CD4-positive, CD25-positive, alpha-beta regulatory T cell (primary cell): Measurements from ENCODE around the gene ERVV-1. TPM values are rescaled to one million over a fixed set of nuclear protein-coding genes. Genes with fewer than 3 reads are reported as not detected.

Experiments
- ATAC-seq, 2 donors: fragments of 150-1000 bp; cut with Tn5 transposase; one replicate each; pipeline ENCODE4 v1.10.0; 2021; ENCODE audit warnings: low read depth in 2 of 2, moderate number of reproducible peaks in 2 of 2, moderate library complexity in 1 of 2
- DNase-seq, 3 donors: peaks; one replicate each; pipeline versions ENCODE4 v3.0.0 to v3.0.0-alpha.2; 2012 to 2022; ENCODE audit warnings: mixed read lengths in 1 of 3
- H3K27ac ChIP-seq: one replicate; pipeline ENCODE4 v1.7.0; 2013; ENCODE audit warnings: mild to moderate bottlenecking, low read length; ENCODE audit not compliant: insufficient read depth, poor library complexity, severe bottlenecking
- H3K27me3 ChIP-seq: one replicate; pipeline ENCODE4 v1.7.0; 2013; ENCODE audit warnings: low read length; ENCODE audit not compliant: control insufficient read depth, insufficient read depth
- H3K36me3 ChIP-seq: one replicate; pipeline ENCODE4 v1.7.0; 2013; ENCODE audit warnings: mild to moderate bottlenecking, low read length, moderate library complexity; ENCODE audit not compliant: control insufficient read depth, insufficient read depth
- H3K4me1 ChIP-seq: 2 replicates; pipeline ENCODE4 v1.7.0; 2013; ENCODE audit warnings: mild to moderate bottlenecking, low read length; ENCODE audit not compliant: insufficient read depth, control insufficient read depth, poor library complexity, severe bottlenecking
- H3K4me3 ChIP-seq: one replicate; pipeline ENCODE4 v1.7.0; 2013; ENCODE audit warnings: low read depth, mild to moderate bottlenecking, low read length, moderate library complexity
- H3K9me3 ChIP-seq, 2 experiments: 1 replicate in 1 of 2; 2 replicates in 1 of 2; pipeline ENCODE4 v1.7.0; 2013; ENCODE audit warnings: low read length in 2 of 2, mild to moderate bottlenecking in 1 of 2, moderate library complexity in 1 of 2; ENCODE audit not compliant: control insufficient read depth in 2 of 2
- H3K27ac Mint-ChIP-seq, 3 donors: one replicate each; pipeline ENCODE4 v1.8.0; 2020 to 2022; ENCODE audit warnings: mild to moderate bottlenecking in 3 of 3, mixed read lengths in 3 of 3, moderate library complexity in 2 of 3
- H3K27me3 Mint-ChIP-seq: one replicate; pipeline ENCODE4 v1.8.0; 2022; ENCODE audit warnings: mild to moderate bottlenecking, mixed read lengths
- H3K36me3 Mint-ChIP-seq: one replicate; pipeline ENCODE4 v1.8.0; 2020; ENCODE audit warnings: mixed read lengths
- H3K4me1 Mint-ChIP-seq, 4 donors: one replicate each; pipeline ENCODE4 v1.8.0; 2020 to 2022; ENCODE audit warnings: mixed read lengths in 4 of 4, mild to moderate bottlenecking in 1 of 4
- H3K4me3 Mint-ChIP-seq, 4 donors: one replicate each; pipeline ENCODE4 v1.8.0; 2020 to 2022; ENCODE audit warnings: mild to moderate bottlenecking in 4 of 4, mixed read lengths in 4 of 4, moderate library complexity in 3 of 4
- H3K9me3 Mint-ChIP-seq, 7 donors: one replicate each; pipeline ENCODE4 v1.8.0; 2020 to 2022; ENCODE audit warnings: mixed read lengths in 7 of 7, mild to moderate bottlenecking in 3 of 7, moderate library complexity in 2 of 7
- polyA plus RNA-seq, 4 donors: library from polyadenylated mRNA; unstranded; fragments of 300-500 nt; fragmentation: Illumina TruSeq; gene quantifications; one replicate each; pipeline ENCODE4 v1.2.3, GENCODE V29; 2021
- total RNA-seq: library from RNA; stranded (reverse); gene quantifications from one replicate; pipeline ENCODE4 v1.2.3, GENCODE V29; 2022

Gene ERVV-1
- total and polyA plus RNA-seq, 5 donors from 2014 or later: not detected

DNA sequence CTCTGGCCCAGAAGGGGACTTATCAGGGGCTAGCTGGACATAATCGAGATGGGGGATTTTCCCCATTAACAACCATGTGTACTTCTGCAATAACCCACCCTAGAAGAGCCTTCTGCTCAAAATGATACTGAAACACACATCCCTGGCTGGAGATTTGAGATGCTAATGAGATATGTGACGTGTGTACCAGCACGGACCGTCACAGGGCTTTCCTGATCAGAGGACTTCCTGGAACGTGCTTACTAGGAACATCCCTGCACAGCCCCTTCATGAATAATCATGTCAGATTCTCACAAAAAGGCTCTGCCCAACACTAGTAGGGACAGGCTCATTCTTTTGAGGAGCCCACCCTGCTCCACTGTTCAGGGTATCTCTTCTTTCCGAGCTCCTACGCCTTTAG lies 6.5 kb upstream of the ERVV-1 start:
- DNase-seq: no peak
- Mint-ChIP-seq H3K27me3 (no peaks in the 10 kb centered on the region), H3K27ac (peak overlapping the region in 1 of 3 donors; percentile 56), H3K4me1 (peaks cover 0 to 5% (median 0%) of the 10 kb centered on the region in 4 donors), H3K9me3 (peaks cover 0 to 14% (median 8%) of the 10 kb centered on the region in 7 donors), H3K36me3 (no peaks in the 10 kb centered on the region), H3K4me3 (peak overlapping the region in 1 of 4 donors; percentile 21)
- no peak for ATAC-seq
- H3K9me3 ChIP-seq: no peaks in the 10 kb centered on the region
- no peaks in the 10 kb centered on the region for H3K27me3 ChIP-seq
- no peak overlapping the region for H3K4me3 ChIP-seq
- H3K4me1 ChIP-seq: no peaks in the 10 kb centered on the region
- no peaks in the 10 kb centered on the region for H3K36me3 ChIP-seq
- no peak overlapping the region for H3K27ac ChIP-seq

DNA sequence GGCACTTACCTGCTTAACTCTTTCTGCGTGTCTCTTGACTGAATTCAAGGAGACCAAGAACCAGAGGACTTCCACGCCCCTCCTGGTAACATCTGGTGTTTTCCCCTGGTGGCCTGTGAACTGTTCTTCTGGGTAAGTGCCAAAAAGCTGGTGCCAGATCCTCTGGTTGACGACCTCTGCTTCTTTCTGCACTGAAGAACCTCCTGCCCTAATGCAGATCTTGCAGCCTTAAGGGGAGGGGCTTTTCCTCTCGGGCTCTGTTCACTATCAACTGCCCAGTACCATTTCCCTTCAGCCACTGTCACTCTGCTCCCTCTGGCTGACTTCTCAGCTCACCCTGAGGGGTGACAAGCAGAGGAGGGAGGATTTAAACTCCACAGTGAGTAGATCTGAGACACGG lies 6.1 kb upstream of the ERVV-1 start:
- no peak overlapping the region for H3K4me3 ChIP-seq
- Mint-ChIP-seq H3K27me3 (no peaks in the 10 kb centered on the region), H3K4me3 (no peak overlapping the region), H3K27ac (no peak overlapping the region), H3K36me3 (no peaks in the 10 kb centered on the region), H3K4me1 (peaks cover 0 to 5% (median 0%) of the 10 kb centered on the region in 4 donors), H3K9me3 (peaks cover 0 to 14% (median 8%) of the 10 kb centered on the region in 7 donors)
- DNase-seq: no peak
- no peaks in the 10 kb centered on the region for H3K27me3 ChIP-seq
- no peak overlapping the region for H3K27ac ChIP-seq
- ATAC-seq: no peak
- no peaks in the 10 kb centered on the region for H3K36me3 ChIP-seq
- H3K9me3 ChIP-seq: no peaks in the 10 kb centered on the region
- no peaks in the 10 kb centered on the region for H3K4me1 ChIP-seq

DNA sequence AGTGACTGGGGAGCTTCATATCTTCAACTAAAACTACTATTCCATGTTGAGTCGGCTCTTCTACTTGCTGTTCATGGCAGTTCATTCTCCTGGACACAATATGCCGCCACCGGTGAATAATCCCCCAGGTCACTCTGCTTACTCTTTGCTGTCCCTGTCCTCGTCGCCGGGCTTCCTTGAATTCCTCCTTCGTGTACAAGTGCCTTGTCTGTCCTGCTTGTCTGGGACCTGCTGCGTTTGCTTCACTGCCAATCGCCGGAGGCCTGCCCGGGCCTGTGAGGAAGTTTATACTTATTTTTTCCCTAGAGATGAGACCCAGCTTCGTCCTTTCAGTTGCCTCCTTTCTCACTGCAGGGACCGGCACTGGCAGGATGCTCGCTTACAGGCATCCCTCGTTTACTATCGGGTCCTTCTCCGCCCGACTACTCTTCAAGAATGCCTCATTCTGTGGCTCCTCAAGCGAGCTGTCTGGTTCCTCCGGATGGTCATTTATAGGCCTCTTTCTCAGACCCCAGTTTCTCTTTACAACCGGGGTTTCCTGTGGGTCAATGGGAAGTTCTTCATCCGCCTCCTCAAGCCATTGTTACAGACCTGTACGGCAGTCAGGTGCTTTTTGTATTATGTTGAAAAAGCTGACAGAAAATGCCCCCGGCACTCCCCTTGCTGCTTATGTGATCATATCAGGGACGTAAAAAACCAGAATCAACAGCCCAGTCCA lies 5.5 kb upstream of the ERVV-1 start:
- Histone ChIP-seq H3K27ac (no peak overlapping the region), H3K36me3 (no peaks in the 10 kb centered on the region), H3K4me3 (no peak overlapping the region), H3K4me1 (no peaks in the 10 kb centered on the region), H3K9me3 (no peaks in the 10 kb centered on the region), H3K27me3 (no peaks in the 10 kb centered on the region)
- ATAC-seq: no peak
- no peak for DNase-seq
- Mint-ChIP-seq H3K9me3 (peaks cover 0 to 13% (median 8%) of the 10 kb centered on the region in 7 donors), H3K4me1 (peaks cover 0 to 5% (median 0%) of the 10 kb centered on the region in 4 donors), H3K27me3 (no peaks in the 10 kb centered on the region), H3K36me3 (no peaks in the 10 kb centered on the region), H3K4me3 (no peak overlapping the region), H3K27ac (no peak overlapping the region)

DNA sequence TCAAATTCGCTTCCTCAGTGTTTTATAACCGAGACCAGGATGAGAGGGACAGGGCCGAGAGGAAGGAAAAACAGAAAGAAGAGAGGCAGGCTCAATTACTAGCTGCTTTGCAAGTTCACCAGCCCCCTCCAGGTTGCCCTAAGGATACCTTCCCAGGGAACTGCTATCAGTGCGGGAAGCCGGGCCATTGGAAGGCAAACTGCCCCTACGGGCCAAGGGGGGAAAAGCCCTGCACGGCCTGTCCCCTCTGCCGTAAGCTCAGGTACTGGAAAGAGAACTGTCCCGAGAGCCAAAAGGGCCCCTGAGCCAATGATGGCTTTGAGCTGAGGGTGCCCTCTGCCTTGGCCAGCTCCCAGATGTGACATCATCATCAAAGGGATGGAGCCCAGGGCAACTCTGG lies 3.2 kb upstream of the ERVV-1 start:
- no peaks in the 10 kb centered on the region for H3K36me3 Mint-ChIP-seq
- no peaks in the 10 kb centered on the region for H3K27me3 Mint-ChIP-seq

DNA sequence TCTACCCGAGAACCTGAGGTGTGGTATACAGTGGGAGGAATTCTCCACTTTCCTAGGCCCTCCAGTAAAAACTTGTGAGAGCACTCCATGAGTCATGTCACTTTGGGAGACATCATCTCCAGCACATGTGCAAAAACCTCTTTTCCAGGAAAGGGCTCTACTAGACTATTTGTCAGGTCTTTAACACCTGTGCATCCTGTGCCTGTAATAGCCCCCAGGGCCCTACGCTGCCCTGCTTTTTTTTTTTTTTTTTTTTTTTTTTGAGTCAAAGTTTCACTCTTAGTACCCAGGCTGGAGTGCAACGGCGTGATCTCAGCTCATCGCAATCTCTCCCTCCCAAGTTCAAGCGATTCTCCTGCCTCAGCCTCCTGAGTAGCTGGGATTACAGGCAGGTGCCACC lies 1.7 kb upstream of the ERVV-1 start:
- no peaks in the 10 kb centered on the region for H3K4me1 ChIP-seq
- no peaks in the 10 kb centered on the region for H3K27me3 ChIP-seq
- peaks cover 5 to 16% (median 12%) of the 10 kb centered on the region in 7 donors for H3K9me3 Mint-ChIP-seq
- no peak for ATAC-seq
- H3K27ac ChIP-seq: no peak overlapping the region
- H3K36me3 Mint-ChIP-seq: no peaks in the 10 kb centered on the region
- peaks cover 0 to 5% (median 0%) of the 10 kb centered on the region in 4 donors for H3K4me1 Mint-ChIP-seq
- H3K36me3 ChIP-seq: no peaks in the 10 kb centered on the region
- no peak overlapping the region for H3K4me3 ChIP-seq
- no peak for DNase-seq
- no peak overlapping the region for H3K27ac Mint-ChIP-seq
- H3K9me3 ChIP-seq: peaks cover 0 to 8% of the 10 kb centered on the region in 2 experiments
- no peaks in the 10 kb centered on the region for H3K27me3 Mint-ChIP-seq
- no peak overlapping the region for H3K4me3 Mint-ChIP-seq

More for the DNA sequence above, 3.2 kb upstream of the ERVV-1 start:
- Histone ChIP-seq H3K4me3 (no peak overlapping the region), H3K9me3 (peaks cover 0 to 3% of the 10 kb centered on the region in 2 experiments), H3K4me1 (no peaks in the 10 kb centered on the region), H3K27ac (no peak overlapping the region), H3K36me3 (no peaks in the 10 kb centered on the region), H3K27me3 (no peaks in the 10 kb centered on the region)
- Mint-ChIP-seq H3K9me3 (peaks cover 5 to 14% (median 10%) of the 10 kb centered on the region in 7 donors), H3K4me1 (peaks cover 0 to 5% (median 0%) of the 10 kb centered on the region in 4 donors), H3K27ac (no peak overlapping the region), H3K4me3 (peak overlapping the region in 1 of 4 donors; percentile 10)
- DNase-seq (no peak), ATAC-seq (no peak)

DNA sequence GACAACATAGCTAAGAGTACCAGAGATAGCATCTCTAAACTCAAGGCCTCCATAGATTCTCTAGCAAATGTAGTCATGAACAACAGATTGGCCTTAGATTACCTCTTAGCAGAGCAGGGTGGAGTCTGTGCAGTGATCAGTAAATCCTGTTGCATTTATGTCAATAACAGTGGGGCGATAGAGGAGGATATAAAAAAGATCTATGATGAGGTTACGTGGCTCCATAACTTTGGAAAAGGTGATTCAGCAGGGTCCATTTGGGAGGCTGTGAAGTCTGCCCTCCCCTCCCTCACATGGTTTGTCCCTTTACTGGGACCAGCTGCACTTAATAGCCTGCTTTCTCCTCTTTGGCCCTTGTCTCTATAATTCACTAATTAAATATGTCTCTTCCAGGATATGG lies 1.4 kb downstream of the ERVV-1 start:
- H3K9me3 Mint-ChIP-seq: peaks cover 5 to 40% (median 10%) of the 10 kb centered on the region in 7 donors

DNA sequence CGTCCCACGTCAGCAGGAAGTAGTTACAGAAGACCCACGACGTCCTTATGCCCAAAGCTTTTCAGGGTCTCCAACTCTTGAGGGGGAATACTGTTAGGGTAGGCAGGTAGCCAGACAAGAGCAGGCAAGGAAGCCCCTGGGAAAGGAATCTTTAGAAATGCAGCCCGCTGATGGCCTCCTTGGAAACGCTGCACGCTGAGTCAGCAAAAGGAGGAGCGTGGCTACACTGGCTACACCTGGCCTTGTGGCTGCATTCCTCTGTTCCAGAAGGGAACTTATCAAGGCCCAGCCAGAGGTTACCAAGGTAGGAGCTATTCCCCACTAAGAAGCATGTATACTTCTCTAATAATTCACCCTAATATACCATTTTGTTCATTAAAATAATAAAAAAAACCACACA lies 2.0 kb downstream of the ERVV-1 start:
- H3K4me3 Mint-ChIP-seq: no peak overlapping the region
- peaks cover 5 to 46% (median 14%) of the 10 kb centered on the region in 7 donors for H3K9me3 Mint-ChIP-seq
- H3K4me3 ChIP-seq: no peak overlapping the region
- H3K27ac ChIP-seq: no peak overlapping the region
- no peaks in the 10 kb centered on the region for H3K27me3 Mint-ChIP-seq
- H3K36me3 Mint-ChIP-seq: no peaks in the 10 kb centered on the region
- H3K4me1 Mint-ChIP-seq: no peaks in the 10 kb centered on the region
- no peaks in the 10 kb centered on the region for H3K27me3 ChIP-seq
- no peak overlapping the region for H3K27ac Mint-ChIP-seq
- no peak for ATAC-seq
- H3K4me1 ChIP-seq: no peaks in the 10 kb centered on the region
- peaks cover 4 to 27% of the 10 kb centered on the region in 2 experiments for H3K9me3 ChIP-seq
- H3K36me3 ChIP-seq: no peaks in the 10 kb centered on the region
- DNase-seq: no peak

More for the DNA sequence above, 1.4 kb downstream of the ERVV-1 start:
- Mint-ChIP-seq H3K27me3 (no peaks in the 10 kb centered on the region), H3K36me3 (no peaks in the 10 kb centered on the region), H3K4me3 (no peak overlapping the region), H3K4me1 (no peaks in the 10 kb centered on the region), H3K27ac (no peak overlapping the region)
- H3K4me1 ChIP-seq: no peaks in the 10 kb centered on the region
- no peak overlapping the region for H3K27ac ChIP-seq
- peaks cover 4 to 22% of the 10 kb centered on the region in 2 experiments for H3K9me3 ChIP-seq
- DNase-seq: no peak
- H3K27me3 ChIP-seq: no peaks in the 10 kb centered on the region
- no peak overlapping the region for H3K4me3 ChIP-seq
- H3K36me3 ChIP-seq: no peaks in the 10 kb centered on the region
- ATAC-seq: no peak

DNA sequence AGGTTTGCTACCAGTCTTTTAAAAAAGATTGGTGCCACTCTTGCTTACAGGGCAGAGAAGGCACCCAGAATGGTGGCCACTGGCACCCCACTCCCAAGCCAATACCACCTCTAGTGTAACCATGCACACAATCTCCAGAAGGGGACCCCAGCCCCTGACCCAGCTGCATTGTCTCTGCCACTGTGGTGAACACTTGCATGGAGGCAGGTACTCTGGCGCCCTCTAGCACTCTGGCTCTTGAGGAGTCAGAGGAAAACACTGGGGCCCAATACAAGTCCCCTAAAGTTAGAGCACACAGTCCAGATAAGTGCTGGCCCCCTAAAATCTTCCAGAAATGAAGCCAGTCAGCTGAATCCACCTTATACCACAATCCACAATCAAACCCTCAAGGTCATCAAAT lies 6.0 kb downstream of the ERVV-1 start:
- DNase-seq (peak in 1 of 3 donors; percentile 1), ATAC-seq (no peak)
- H3K36me3 ChIP-seq: no peaks in the 10 kb centered on the region
- H3K4me1 ChIP-seq: no peaks in the 10 kb centered on the region
- Mint-ChIP-seq H3K4me1 (no peaks in the 10 kb centered on the region), H3K27me3 (no peaks in the 10 kb centered on the region), H3K36me3 (no peaks in the 10 kb centered on the region), H3K9me3 (peaks cover 0 to 58% (median 14%) of the 10 kb centered on the region in 7 donors), H3K4me3 (no peak overlapping the region), H3K27ac (no peak overlapping the region)
- H3K4me3 ChIP-seq: no peak overlapping the region
- H3K27ac ChIP-seq: no peak overlapping the region
- H3K9me3 ChIP-seq: peaks cover 4 to 40% of the 10 kb centered on the region in 2 experiments
- H3K27me3 ChIP-seq: no peaks in the 10 kb centered on the region
